IPS-15b (cell line): ENCODE results near the gene FADS1.

Source experiments
- H3K27me3 ChIP-seq: one replicate; pipeline ENCODE4 v1.6.1; 2013; ENCODE audit warnings: low read length; ENCODE audit not compliant: control insufficient read depth, insufficient read depth
- H3K36me3 ChIP-seq: one replicate; pipeline ENCODE4 v1.6.1; 2013; ENCODE audit warnings: low read length; ENCODE audit not compliant: control insufficient read depth, insufficient read depth
- H3K4me1 ChIP-seq: one replicate; pipeline ENCODE4 v1.6.1; 2013; ENCODE audit warnings: mild to moderate bottlenecking, low read length; ENCODE audit not compliant: control insufficient read depth, insufficient read depth
- H3K4me3 ChIP-seq: one replicate; pipeline ENCODE4 v1.5.1; 2013; ENCODE audit warnings: low read depth, low read length
- H3K9ac ChIP-seq: one replicate; pipeline ENCODE4 v1.6.1; 2013; ENCODE audit warnings: low read depth, mild to moderate bottlenecking, low read length
- H3K9me3 ChIP-seq: one replicate; pipeline ENCODE4 v1.6.1; 2013; ENCODE audit warnings: mild to moderate bottlenecking, low read length; ENCODE audit not compliant: control insufficient read depth, insufficient read depth

Gene FADS1

DNA sequence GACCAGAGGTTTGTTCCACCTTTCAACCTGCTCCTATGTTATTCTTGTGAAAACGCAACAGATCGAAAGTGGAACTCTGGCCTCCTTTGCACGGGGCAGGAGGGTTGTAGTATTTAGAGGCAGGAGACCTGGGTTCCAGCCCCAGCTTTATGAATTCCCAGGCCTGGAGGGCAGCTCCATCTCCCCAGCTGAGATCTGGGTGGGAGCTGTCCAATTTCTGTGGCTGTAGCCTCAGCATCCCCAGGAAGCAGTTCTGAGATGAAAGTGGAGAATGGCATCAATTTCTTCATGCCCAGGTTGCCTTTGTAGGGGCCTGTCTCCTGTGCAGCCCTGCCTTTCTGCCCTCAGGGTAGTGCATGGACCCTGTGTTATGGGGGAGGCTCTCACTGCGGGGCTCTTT, 15.4 kb upstream of the FADS1 start:
- Histone ChIP-seq H3K27me3 (no peaks in the 10 kb centered on the region), H3K9ac (no peak overlapping the region), H3K36me3 (no peaks in the 10 kb centered on the region), H3K4me3 (no peak overlapping the region), H3K4me1 (peaks cover 13% of the 10 kb centered on the region), H3K9me3 (no peaks in the 10 kb centered on the region)

DNA sequence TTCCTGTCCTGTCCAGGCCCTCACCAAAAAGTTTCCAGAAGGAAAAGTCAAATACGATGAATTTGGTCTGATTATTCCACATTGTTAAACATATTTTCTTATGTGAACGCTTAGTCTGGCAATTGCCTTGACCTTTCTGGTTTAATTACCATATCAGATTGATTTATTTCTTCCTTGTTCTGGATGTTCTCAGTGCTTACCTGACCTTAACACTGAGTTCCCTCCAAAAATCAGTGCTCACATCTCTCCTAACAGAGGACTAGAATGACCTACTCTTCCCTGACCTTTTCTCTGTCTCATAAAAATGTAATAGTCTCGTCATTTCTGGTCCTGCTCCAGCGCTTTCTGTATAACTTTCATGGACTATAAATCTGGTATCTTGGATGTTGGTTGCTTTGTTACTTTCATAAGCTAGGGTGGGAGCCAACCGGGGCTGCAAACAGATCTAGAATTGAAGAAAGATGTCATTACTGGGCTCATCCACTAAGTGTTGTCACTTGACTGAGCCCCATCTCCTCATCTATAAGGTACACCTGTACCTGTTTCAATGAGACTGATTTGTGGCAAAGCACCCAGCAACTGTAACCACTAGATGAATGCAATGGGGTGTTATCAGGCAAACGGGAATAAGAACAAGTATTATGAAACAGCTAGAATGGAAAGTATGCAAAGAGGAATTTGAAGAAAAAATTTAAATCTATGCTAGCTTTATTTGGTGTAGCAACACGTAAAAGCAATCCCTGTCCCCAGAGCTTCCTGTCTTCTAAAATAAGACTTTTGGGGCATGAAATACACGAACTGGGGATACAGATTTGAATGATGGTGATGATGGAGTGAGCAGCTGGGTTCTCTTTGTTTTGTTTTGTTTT, 13.7 kb upstream of the FADS1 start:
- H3K27me3 ChIP-seq = no peaks in the 10 kb centered on the region
- H3K9me3 ChIP-seq = no peaks in the 10 kb centered on the region
- peak overlapping the region; percentile 71 for H3K4me3 ChIP-seq
- H3K9ac ChIP-seq = no peak overlapping the region
- H3K36me3 ChIP-seq = no peaks in the 10 kb centered on the region
- H3K4me1 ChIP-seq = peaks cover 13% of the 10 kb centered on the region

GRCh38 chr11:61829806-61830205, 13.0 kb upstream of the FADS1 start:
- Histone ChIP-seq H3K4me3 (peak overlapping the region; percentile 71), H3K36me3 (no peaks in the 10 kb centered on the region), H3K9ac (no peak overlapping the region), H3K9me3 (no peaks in the 10 kb centered on the region), H3K27me3 (no peaks in the 10 kb centered on the region), H3K4me1 (peaks cover 10% of the 10 kb centered on the region)

GRCh38 chr11:61828629-61829407, 12.0 kb upstream of the FADS1 start:
- no peaks in the 10 kb centered on the region for H3K9me3 ChIP-seq
- peaks cover 4% of the 10 kb centered on the region for H3K4me1 ChIP-seq
- H3K27me3 ChIP-seq = no peaks in the 10 kb centered on the region
- H3K9ac ChIP-seq = peak overlapping the region; percentile 81
- H3K4me3 ChIP-seq = peak overlapping the region; percentile 71
- H3K36me3 ChIP-seq = no peaks in the 10 kb centered on the region

GRCh38 chr11:61828379-61828628, 11.5 kb upstream of the FADS1 start:
- Histone ChIP-seq H3K27me3 (no peaks in the 10 kb centered on the region), H3K4me1 (peaks cover 4% of the 10 kb centered on the region), H3K9ac (peak overlapping the region; percentile 81), H3K36me3 (no peaks in the 10 kb centered on the region), H3K9me3 (no peaks in the 10 kb centered on the region), H3K4me3 (peak overlapping the region; percentile 71)

DNA sequence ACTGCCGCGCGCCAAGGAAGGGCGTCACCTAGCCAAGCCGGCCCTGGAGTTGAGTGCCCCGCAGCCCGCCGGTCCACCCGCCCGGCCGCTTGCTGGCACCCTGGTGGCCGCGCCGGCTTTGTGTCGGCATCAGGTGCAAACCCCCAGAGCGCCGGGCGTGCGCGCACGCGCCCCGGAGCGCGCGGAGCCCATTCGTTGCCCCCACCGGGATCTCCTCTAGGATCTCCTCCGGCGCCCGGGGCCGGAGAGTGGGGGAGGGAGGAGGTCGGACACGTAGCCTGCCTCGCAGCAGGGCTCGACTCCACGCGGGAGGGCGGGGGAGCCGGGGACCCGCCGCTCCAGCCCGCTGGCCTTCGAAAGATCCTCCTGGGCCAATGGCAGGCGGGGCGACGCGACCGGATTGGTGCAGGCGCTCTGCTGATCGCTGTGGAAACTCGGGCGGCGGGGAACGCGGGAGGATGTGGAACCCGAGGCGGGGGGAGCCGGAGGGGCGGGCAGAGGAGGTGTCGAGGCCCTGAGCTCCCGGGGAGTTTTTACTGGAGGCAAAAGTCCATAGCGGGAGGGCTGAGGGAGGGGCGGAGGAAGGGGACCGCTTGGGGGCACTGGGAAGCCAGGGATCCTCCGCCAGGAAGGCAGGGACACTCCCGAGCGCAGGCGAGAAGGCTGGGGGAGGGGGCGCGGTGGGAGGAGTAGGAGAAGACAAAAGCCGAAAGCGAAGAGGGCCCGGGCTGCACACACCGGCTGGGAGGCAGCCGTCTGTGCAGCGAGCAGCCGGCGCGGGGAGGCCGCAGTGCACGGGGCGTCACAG, 11.0 kb upstream of the FADS1 start, which contains the start of gene FADS2:
FADS2 (plus strand) TSS at position 730 of the 808 bp plus-strand sequence. CDS start 91 bp downstream, outside the sequence.
- Histone ChIP-seq H3K4me3 (peak within 1 kb of the TSS; percentile 71), H3K4me1 (peaks cover 4% of the 10 kb centered on the region), H3K9me3 (no peaks in the 10 kb centered on the region), H3K9ac (peak within 1 kb of the TSS; percentile 81), H3K27me3 (no peaks in the 10 kb centered on the region), H3K36me3 (no peaks in the 10 kb centered on the region)

DNA sequence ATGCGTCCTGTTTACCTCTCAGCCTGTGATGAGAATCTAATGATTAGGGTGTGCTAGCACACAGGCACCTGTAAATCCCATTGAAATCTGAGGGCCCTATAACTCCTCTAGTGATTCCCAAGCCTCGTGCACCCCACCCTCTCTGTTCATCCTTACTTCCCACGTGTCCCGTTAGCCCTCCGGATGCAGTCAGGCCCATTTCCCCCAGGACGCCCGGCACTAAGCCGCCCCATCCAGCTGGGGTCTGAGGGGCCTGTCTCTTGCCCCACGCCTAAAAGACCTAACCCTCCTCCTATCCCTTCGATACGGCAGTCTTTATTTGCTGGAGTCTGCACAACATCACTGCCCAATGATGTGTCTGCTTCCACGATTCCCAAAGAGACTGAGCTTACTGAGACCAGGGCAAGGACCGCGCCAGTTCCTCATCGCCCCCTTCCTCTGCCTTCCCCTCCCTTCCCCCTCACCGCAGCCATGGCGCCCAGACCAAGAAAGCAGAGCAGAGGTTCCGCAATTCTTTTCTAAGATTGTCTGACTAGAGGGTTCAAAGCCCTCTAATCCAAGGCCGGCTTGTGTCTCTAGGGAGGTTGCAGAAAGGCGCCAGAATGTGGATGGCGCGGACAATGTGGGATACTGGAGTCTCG, 10.2 kb upstream of the FADS1 start:
- Histone ChIP-seq H3K27me3 (no peaks in the 10 kb centered on the region), H3K4me1 (peaks cover 4% of the 10 kb centered on the region), H3K9ac (peak overlapping the region; percentile 81), H3K9me3 (no peaks in the 10 kb centered on the region), H3K4me3 (peak overlapping the region; percentile 71), H3K36me3 (no peaks in the 10 kb centered on the region)

GRCh38 chr11:61820174-61820573, 3.4 kb upstream of the FADS1 start:
- no peaks in the 10 kb centered on the region for H3K36me3 ChIP-seq
- no peak overlapping the region for H3K9ac ChIP-seq
- no peak overlapping the region for H3K4me3 ChIP-seq
- peaks cover 5% of the 10 kb centered on the region for H3K4me1 ChIP-seq
- no peaks in the 10 kb centered on the region for H3K9me3 ChIP-seq
- no peaks in the 10 kb centered on the region for H3K27me3 ChIP-seq

GRCh38 chr11:61817471-61818202, 834 bp upstream of the FADS1 start:
- peaks cover 5% of the 10 kb centered on the region for H3K36me3 ChIP-seq
- peak overlapping the region; percentile 97 for H3K4me3 ChIP-seq
- H3K27me3 ChIP-seq = no peaks in the 10 kb centered on the region
- no peaks in the 10 kb centered on the region for H3K9me3 ChIP-seq
- H3K4me1 ChIP-seq = peaks cover 5% of the 10 kb centered on the region
- no peak overlapping the region for H3K9ac ChIP-seq

DNA sequence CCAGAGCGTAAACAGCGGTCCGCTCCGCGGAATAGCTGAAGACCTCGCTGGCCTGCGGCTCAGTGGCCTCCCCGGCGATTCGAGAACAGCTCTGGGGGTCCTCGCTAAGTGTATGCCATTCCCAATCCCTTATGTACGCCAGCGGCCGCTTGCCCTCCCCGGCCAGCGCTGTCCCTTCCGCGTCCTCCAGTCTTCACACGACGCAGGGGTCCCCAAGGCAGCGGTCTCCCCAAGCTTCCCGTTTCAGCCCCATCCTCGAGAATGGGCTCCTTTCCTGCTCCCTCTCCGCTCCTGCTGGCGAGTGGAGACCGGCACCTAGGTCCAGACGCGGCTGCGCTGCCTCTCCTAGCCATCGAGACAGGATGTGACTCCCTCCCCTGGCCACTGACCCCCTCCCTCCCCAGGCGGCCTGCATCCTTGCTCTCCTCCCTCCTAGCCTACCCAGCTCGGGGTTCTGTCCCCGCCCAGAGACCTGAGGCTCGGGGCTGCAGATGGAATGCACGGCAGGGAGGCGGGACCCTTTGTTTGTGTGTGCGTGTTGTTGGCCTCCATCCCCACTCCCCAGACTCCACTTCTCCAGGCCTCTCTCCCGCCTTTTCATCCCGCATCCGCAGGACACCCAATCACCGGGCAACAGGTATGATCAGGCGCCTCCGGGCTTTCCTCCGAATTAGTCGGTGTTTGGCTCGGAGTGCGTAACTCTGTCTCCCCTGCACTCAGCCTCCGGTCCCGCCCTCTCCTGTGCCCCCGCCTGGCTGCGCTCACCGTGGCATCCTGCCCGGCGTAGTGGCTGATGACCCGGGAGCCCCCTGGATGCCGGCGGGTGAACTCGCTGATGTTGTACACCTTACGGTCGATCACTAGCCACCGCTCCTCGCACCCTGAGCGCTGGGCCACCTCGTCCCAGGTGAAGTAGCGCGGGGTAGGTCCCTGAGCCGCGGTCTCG, 740 bp downstream of the FADS1 start:
- H3K36me3 ChIP-seq = peaks cover 15% of the 10 kb centered on the region

More for the DNA sequence above, 740 bp downstream of the FADS1 start:
- Histone ChIP-seq H3K4me1 (peaks cover 5% of the 10 kb centered on the region), H3K9me3 (no peaks in the 10 kb centered on the region), H3K27me3 (no peaks in the 10 kb centered on the region), H3K9ac (peak overlapping the region; percentile 80), H3K4me3 (peak overlapping the region; percentile 97)
